DOHH2 (cell line): ENCODE measurements around the gene EPN2.

Experiments
- H3F3A ChIP-seq: fragments of 200-600 bp; sonication (generic), shearing (Covaris generic); 2 replicates; pipeline ENCODE4 v1.6.0; 2016; ENCODE audit warnings: antibody characterized with exemption, mild to moderate bottlenecking; ENCODE audit not compliant: control insufficient read depth, insufficient read depth
- H3K27ac ChIP-seq: fragments of 200-600 bp; sonication (generic); 2 replicates; pipeline ENCODE4 v1.5.1; 2014; ENCODE audit warnings: low read depth, mild to moderate bottlenecking, low read length, moderate library complexity
- H3K27me3 ChIP-seq: fragments of 200-600 bp; sonication (generic); 2 replicates; pipeline ENCODE4 v1.6.1; 2014; ENCODE audit warnings: mild to moderate bottlenecking, low read length, mixed read lengths; ENCODE audit not compliant: control insufficient read depth
- H3K36me3 ChIP-seq: fragments of 200-600 bp; sonication (generic); 2 replicates; pipeline ENCODE4 v1.6.1; 2014; ENCODE audit warnings: mild to moderate bottlenecking, low read length, moderate library complexity, mixed read lengths; ENCODE audit not compliant: control insufficient read depth
- H3K4me1 ChIP-seq: fragments of 200-600 bp; sonication (generic); 2 replicates; pipeline ENCODE4 v1.6.1; 2014; ENCODE audit warnings: mild to moderate bottlenecking, low read length, mixed read lengths; ENCODE audit not compliant: control insufficient read depth
- H3K4me2 ChIP-seq: fragments of 200-600 bp; sonication (generic); 2 replicates; pipeline ENCODE4 v1.6.0; 2014; ENCODE audit warnings: mild to moderate bottlenecking, low read length, moderate library complexity
- H3K4me3 ChIP-seq: fragments of 200-600 bp; sonication (generic); 2 replicates; pipeline ENCODE4 v1.5.1; 2014; ENCODE audit warnings: mild to moderate bottlenecking, low read length, mixed read lengths
- H3K79me2 ChIP-seq: fragments of 200-600 bp; sonication (generic); 2 replicates; pipeline ENCODE4 v1.6.1; 2014; ENCODE audit warnings: mild to moderate bottlenecking, low read length, mixed read lengths; ENCODE audit not compliant: control insufficient read depth
- H3K9me2 ChIP-seq: fragments of 200-600 bp; sonication (generic); replicated peaks from 2 replicates; pipeline ENCODE4 v1.6.1; 2014; ENCODE audit warnings: mild to moderate bottlenecking, low read length, mixed read lengths; ENCODE audit not compliant: control insufficient read depth
- H3K9me3 ChIP-seq: fragments of 200-600 bp; sonication (generic); 2 replicates; pipeline ENCODE4 v1.6.1; 2014; ENCODE audit warnings: antibody characterized with exemption, low read length, mixed read lengths; ENCODE audit not compliant: control insufficient read depth, insufficient read depth
- H4K20me1 ChIP-seq: fragments of 200-600 bp; sonication (generic); 2 replicates; pipeline ENCODE4 v1.6.0; 2014; ENCODE audit warnings: low read depth, mild to moderate bottlenecking, antibody characterized with exemption, low read length, moderate library complexity; ENCODE audit not compliant: control insufficient read depth, insufficient read depth
- CTCF ChIP-seq: fragments of 200-600 bp; sonication (generic); IDR thresholded peaks from one replicate; pipeline ENCODE4 v1.5.1; 2014; ENCODE audit warnings: antibody characterized with exemption, mild to moderate bottlenecking, low read depth, low read length; ENCODE audit not compliant: poor library complexity, severe bottlenecking
- EZH2phosphoT487 ChIP-seq: fragments of 200-600 bp; sonication (generic); IDR thresholded peaks from 2 replicates; pipeline ENCODE4 v1.6.1; 2017; ENCODE audit warnings: borderline replicate concordance, mild to moderate bottlenecking, antibody characterized with exemption, low read length, moderate library complexity, mixed read lengths

EPN2 gene

DNA sequence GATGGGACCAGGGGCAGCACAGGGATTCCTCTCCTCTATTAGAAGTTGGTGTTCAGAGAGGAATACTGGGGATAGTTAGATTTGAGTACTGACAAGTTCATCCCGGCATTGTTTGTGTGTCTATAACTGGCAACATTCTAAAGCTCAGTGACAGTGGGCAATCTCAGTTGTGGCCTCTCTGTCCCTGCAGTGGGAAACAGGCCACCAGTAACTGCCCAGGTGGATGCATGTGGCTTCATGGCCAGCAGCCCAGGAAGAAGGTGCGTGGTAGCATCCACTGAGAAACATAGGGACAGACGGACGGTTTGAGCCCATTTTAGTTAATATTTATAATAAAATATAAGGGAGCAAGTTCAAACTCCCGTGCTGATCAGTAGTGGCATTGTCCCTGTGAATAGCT is 73.8 kb downstream of the EPN2 start:
- H4K20me1 ChIP-seq = peaks cover 10% of the 10 kb centered on the region; the same call in 1 of the 2 replicates
- no peaks in the 10 kb centered on the region for H3K9me2 ChIP-seq
- H3K79me2 ChIP-seq = no peaks in the 10 kb centered on the region
- H3F3A ChIP-seq = peaks cover 3% of the 10 kb centered on the region; the same call in 1 of the 2 replicates
- H3K36me3 ChIP-seq = no peaks in the 10 kb centered on the region
- peaks cover 29% of the 10 kb centered on the region for H3K4me1 ChIP-seq
- H3K27ac ChIP-seq = no peak overlapping the region
- TF ChIP-seq CTCF (no peak), EZH2phosphoT487 (no peak)
- no peak overlapping the region for H3K4me3 ChIP-seq
- H3K27me3 ChIP-seq = peaks cover 77% of the 10 kb centered on the region
- no peak overlapping the region for H3K4me2 ChIP-seq
- no peaks in the 10 kb centered on the region for H3K9me3 ChIP-seq

DNA sequence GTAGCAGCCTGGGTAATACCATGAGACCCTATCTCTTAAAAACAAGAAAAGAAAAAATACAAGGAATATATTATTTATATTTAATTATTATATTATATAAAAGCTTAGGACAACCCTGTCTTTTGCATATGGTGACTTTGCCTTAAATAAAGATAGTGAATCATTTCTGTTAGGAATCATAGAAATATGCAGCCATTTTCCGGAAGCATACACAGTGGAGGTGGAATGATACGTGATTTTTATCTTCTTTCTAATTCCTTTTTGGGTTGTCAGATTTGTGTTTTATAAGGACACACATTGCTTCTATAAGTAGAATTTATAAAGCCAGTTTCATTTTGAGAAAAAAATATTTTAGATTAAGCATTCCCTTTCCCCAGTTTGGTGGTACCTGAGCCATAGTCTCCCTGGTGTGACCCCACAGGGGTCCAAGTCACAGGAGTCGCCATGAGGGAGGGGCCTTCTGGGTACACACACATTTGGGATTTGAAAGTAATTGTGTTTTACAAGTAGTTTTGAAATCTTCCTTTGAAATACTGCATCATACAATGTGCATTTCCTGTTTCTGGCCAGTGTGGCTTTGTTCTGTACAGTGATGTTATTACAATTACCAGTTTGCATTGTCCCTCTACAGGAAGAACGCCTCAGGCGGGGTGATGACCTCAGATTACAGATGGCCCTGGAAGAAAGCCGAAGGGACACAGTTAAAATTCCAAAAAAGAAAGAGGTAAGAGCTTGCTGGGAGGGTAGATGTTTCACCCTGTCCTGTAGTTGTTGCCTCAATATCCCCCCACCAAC is 74.5 kb downstream of the EPN2 start:
- TF ChIP-seq EZH2phosphoT487 (no peak), CTCF (no peak)
- Histone ChIP-seq H3K27me3 (peaks cover 82% of the 10 kb centered on the region), H3K4me3 (no peak overlapping the region), H3K4me2 (no peak overlapping the region), H3K9me3 (no peaks in the 10 kb centered on the region), H3K79me2 (no peaks in the 10 kb centered on the region), H3K9me2 (no peaks in the 10 kb centered on the region), H3K4me1 (peaks cover 23% of the 10 kb centered on the region), H3K36me3 (no peaks in the 10 kb centered on the region), H3F3A (0 out of 2 replicates have a peak, but pooled peaks cover under 1% of the 10 kb centered on the region), H3K27ac (no peak overlapping the region), H4K20me1 (peaks cover 12% of the 10 kb centered on the region; the same call in 1 of the 2 replicates)

DNA sequence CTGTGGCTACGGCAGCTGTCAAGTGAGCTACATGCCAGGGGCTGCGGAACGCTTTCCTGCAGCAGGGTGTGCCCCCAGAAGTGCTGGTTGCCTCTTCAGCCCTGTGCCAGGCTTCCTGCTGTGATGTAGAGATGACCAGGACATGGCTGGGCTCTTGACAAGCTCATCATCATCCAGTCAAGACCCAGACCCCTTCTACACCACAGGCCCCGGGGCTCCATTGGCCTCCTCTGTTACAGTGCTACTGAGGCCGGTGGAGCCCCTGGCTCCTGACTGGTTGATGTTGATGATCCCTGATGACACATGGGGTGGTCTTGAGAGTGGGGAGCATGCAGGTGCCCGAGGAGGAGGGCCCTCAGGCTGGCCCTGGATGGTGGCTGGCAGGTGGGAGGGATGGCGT is 75.2 kb downstream of the EPN2 start:
- Histone ChIP-seq H3K4me2 (no peak overlapping the region), H4K20me1 (peaks cover 14% of the 10 kb centered on the region; the same call in 1 of the 2 replicates), H3K36me3 (no peaks in the 10 kb centered on the region), H3F3A (0 out of 2 replicates have a peak, but pooled peaks cover 3% of the 10 kb centered on the region), H3K9me3 (no peaks in the 10 kb centered on the region), H3K9me2 (no peaks in the 10 kb centered on the region), H3K4me1 (peaks cover 23% of the 10 kb centered on the region), H3K4me3 (no peak overlapping the region), H3K79me2 (no peaks in the 10 kb centered on the region), H3K27ac (no peak overlapping the region), H3K27me3 (peaks cover 85% of the 10 kb centered on the region)
- TF ChIP-seq EZH2phosphoT487 (no peak), CTCF (no peak)
